RPMI8226 (cell line): ENCODE measurements around the gene NOS3.
"Not testable (repeated sequence)": the region's sequence is repeated elsewhere in the genome, so short reads cannot be mapped to it uniquely, and the experiment has no call there.

Experiments used
- DNase-seq: peaks from one replicate; pipeline ENCODE4 v3.0.0-alpha.2; 2015

NOS3 gene

DNA sequence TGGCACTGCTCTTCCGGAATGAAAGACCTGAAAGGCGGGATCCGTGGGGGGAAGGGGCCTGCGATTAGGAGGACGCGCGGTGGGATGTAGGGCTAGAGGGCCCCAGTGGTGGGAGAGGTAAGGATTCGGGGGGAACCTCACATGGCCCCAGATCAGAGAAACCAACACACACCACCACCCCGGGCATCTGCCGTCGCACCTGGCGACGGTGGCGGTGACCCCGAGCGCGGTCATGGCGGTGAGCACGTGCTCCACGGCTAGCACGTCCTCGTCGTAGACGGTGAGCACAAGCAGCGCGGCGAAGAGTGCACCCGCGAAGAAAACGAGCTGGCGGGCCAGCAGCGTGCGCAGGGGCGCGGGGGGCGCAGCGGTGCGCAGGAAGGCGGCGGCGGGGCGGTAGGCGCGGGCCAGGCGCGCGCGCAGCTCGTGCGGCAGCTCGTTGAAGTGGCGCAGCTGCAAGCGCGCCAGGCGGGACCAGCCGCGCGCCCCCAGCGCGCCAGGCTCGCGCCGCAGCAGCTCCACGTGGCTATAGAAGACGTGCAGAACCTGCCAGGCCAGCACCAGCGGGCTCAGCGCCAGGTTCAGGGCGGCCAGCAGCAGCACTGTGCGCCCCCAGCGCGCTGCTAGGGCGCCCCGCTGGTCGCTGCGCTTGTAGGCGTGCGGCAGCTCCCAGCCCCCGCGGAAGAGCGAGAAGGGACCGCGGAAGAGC lies 27.8 kb downstream of the NOS3 start:
- peak; percentile 65 for DNase-seq

DNA sequence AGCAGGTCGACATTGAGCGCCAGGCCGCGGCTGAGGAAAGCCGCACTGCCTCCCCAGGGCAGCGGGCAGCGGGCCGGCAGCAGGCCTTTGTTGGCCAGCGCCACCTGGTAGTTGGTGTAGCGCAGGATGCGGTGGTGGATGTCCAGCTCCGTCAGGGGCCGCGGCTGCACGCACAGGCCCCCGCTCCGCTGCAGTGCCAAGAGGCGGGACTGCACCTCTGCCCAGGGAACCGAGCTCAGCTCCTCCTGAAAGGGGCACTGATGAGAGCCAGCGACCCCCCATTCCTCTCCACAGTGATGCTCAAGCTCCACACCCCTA lies 28.3 kb downstream of the NOS3 start:
- DNase-seq, result no peak

DNA sequence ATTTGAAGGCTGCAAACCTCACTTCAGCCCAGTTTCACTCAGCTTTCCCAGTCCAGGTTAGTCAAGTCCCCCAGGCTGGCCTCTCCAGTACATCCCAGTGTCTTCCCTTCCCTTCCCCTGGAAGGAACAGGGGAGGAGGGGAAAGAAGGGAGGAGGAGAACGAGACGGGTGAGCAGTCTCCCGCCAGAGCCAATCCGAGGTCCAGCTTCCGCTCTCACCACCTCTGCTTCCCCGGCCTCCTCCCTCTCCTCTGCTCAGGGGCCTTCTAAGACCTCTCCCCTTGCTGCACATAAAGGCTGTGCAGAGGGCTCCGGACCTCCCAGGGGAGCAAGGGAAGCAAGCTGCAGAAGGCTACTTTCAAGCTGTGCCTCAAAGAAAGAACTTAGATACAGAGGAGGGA lies 29.4 kb downstream of the NOS3 start:
- no peak for DNase-seq

DNA sequence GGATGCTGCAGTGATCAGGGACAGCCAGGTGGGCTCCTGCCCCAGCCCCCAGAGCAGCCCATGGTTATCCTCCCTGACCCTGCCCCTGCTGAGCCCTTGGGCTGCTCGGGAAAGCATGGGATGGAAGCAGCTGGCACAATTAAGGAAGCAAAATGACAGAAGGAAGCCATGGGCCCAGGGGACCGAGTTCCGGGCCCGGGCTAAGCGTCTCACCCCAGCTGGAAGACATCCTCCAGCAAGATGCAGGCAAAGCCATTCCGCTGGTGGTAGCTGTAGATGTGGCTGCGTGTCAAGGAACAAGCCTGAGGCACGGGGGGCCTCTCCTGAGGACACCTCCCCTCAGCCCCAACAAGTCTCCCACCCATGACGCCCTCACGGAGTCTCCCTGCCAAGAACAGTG lies 32.4 kb downstream of the NOS3 start:
- DNase-seq, result no peak

DNA sequence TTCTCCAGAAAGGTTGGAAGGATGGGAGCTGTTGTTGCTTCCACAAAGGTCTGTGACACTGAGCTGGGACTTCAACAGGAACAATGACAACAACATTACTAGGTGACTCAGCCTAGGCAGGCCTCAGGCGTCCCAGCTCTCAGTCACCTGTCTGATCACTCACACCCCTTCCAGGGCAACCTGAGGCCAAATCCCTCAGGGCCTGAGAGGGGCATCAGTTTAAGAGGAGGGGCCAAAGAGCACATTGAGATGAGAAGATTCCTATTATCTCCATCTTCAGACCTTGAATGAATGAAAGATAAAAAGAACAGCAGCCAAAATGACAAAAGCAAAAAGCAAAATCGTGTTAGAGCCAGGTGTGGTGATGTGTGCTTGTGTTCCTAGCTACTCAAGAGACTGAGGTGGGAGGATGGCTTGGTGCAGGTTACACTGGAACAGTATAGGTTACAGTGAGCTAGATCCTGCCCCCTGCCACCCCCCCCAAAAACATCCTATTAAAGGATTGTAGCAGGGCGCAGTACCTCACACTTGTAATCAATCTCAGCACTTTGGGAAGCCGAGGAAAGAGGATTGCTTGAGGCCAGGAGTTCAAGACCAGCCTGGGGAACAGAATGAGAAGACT lies 33.7 kb downstream of the NOS3 start, which contains the start of gene ATG9B:
ATG9B (minus strand) TSS at position 60 of the 622 bp plus-strand sequence. CDS start 71 bp downstream, outside the sequence.
- DNase-seq, result no peak

DNA sequence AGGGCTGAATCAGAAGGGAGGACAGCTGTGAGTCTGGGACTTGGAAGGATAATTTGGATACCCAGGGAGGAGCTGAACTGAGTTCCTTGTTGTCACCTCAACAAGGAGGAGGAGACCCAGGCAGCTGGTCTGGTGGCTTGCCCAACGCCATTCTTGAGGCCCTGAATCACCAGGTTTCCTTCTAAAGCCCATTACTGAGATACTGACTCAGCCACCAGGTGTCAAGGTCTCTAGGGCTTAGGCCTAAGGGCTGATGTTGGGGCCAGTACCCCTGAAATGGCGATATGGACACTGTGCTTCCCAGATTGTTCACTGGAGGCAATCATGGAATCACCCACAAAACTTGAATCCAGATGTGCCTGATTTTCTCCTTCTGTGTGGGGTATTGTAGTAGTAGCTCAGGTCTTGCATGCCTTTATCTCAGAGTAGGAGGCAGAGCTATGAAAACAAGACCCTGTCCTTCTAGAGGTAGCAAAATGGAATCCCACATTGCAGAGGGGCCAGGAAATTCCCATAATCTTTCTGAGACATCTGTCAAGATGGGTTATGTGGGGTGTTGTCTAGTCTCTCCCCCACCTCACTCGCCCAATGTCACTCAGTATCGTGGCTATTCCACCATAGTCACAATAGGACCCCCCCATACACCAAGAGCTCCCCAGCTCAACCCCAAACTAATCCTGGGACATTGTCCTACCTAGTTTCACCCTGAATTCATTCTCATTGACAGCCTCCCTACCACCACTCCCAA lies 35.3 kb downstream of the NOS3 start:
- DNase-seq, result peak; percentile 62

DNA sequence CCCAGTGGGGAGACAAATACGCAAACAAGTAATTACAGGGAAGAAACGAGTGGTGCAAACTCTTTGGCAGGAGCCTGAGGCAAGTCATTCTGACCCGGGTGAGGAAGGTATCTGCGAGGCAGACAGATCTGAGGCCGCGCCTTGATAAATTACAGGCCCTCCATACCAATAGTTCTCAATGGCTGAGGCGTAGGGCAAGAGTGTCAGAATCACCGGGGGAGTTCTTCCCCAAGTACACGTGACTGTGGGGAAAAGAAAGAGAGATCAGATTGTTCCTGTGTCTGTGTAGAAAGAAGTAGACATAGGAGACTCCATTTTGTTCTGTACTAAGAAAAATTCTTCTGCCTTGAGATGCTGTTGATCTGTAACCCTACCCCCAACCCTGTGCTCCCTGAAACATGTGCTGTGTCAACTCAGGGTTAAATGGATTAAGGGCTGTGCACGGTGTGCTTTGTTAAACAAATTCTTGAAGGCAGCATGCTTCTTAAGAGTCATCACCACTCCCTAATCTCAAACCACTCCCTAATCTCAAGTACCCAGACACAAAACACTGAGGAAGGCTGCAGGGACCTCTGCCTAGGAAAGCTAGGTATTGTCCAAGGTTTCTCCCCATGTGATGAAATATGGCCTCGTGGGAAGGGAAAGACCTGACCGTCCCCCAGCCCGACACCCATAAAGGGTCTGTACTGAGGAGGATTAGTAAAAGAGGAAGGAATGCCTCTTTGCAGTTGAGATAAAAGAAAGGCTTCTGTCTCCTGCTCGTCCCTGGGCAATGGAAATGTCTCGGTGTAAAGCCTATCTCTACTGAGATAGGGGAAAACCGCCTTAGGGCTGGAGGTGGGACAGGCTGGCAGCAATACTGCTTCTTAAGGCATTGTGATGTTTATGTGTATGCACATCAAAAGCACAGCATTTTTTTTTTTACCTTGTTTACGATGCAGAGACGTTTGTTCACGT lies 36.2 kb downstream of the NOS3 start:
- not testable (repeated sequence) for DNase-seq

DNA sequence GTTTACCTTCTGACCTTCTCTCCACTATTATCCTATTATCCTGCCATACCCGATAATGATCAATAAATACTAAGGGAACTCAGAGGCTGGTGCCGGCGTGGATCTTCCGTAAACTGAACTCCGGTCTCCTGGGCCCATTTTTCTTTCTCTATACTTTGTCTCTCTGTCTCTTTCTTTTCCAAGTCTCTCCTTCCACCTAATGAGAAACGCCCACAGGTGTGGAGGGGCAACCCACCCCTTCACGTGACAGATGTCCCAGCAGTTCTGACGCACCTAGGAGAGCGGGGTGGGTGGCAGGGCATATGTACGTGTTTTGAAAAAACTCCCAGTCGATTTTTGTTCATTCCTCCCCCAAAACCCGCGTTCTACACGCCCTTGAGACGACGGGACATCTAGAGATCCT lies 36.9 kb downstream of the NOS3 start:
- DNase-seq, result not testable (repeated sequence)

DNA sequence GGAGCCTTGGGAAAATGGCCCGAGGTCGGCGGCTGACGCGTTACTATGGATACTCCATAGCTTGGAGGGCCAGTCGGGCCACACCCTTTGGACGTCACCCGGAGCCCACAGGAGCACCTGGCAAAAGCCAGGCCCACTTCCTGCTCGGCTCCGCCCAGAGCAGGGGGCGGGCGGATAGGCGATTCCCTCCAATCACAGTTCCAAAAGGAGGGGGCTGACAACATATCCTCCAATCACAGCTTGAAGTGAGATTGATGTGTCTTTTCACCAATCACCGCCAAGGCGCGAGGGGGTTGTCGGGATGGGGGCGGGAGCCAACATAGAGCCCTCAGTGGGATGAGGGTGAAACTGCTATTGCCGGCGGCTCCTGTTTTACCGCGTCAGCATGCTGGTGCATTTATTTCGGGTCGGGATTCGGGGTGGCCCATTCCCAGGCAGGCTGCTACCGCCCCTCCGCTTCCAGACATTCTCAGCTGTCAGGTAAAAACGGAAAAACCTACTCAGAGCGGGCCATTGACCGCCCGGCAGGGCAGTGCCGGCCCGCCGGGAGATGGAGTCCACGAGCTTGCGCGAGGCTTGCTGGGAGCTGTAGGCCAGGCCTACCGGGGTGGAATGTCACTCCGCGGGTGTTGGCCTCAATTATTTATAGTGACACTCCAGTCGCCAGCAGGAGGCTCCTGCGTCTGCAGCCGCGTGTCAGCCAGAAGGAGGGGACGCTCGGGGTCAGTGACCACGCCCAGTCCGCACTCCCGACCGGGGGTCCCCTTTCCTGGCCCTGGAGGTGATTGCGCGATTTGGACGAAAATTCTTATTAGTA lies 37.5 kb downstream of the NOS3 start, which contains the start of gene ABCB8:
ABCB8 (plus strand) TSS at position 320 of the 817 bp plus-strand sequence; CDS start at position 386, 66 bp downstream.
- DNase-seq, result peak; percentile 100

DNA sequence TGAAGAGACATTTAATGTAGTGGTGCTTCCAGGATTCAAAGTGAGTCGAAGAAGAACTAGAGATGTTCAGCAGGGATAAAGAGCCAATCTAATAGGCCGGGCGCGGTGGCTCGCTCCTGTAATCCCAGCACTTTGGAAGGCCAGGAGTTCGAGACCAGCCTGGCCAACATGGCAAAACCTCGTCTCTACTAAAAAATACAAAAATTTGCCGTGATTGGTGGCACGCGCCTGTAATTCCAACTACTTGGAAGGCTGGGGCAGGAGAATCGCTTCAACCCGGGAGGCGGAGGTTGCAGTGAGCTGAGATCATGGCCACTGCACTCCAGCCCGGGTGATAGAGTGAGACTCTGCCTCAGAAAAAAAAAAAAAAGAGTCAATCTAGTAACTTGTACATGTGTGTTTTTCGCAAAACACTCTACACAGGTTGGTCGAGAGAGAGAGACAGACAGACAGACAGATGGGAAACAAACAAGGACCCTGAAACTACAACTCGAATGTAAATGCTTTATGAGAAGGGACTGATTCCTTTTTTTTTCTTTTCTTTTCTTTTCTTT lies 38.2 kb downstream of the NOS3 start:
- DNase-seq, result no peak

DNA sequence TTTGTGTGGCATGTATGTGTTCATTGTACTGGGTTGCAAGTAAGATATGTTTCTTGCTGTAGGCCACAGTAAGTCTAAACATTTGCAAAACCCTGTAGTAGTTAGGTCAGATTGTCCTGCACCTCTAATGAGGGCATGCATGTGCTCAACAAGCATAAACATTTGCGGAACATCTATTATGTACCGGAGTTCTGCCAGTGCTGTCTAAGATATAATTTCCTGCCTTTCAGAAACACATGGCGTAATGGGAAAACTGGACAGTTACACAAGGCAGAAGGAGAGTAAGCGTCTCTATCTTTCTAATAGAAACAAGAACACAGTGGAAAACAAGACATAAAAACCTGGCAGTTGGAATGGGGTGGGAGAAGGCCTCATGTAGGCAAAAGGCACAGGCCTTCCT lies 40.2 kb downstream of the NOS3 start:
- no peak for DNase-seq

DNA sequence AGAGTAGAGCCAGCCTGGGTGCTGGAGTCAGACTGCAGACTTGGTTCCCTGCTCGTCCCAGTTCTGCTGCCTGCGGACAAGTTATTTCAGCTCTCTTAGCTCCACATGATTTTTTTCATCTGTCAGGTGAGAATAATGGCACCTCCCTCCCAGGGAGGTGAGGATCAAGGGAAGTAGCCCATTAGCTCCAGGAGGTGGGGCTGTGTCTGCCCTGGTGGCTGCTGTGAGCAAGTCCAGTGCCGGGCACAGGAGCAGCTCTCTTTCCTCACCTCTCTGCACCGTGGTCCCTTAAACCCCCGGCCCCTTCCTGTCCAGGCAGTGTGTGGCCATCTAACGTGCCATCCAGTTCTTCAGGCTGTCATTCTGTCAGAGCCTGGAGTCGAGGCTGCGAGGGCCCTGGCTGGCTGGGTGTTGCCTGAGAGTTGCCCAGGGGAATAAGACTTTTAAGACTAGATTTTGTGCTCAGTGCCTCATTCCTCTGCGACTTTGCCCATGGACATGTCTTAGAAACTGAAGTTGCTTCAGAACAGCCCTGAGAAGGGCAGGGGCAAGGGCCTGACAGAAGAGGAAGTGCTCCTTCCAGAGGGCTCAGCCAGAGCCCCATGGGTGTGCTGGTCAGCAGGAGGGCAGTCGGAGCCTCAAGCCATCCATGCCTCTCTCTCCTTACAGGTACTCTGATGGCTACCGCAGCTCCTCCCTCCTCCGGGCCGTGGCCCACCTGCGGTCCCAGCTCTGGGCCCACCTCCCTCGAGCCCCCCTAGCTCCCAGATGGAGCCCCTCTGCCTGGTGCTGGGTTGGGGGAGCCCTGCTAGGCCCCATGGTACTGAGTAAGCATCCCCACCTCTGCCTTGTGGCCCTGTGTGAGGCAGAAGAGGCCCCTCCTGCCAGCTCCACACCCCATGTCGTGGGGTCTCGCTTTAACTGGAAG lies 42.4 kb downstream of the NOS3 start:
- no peak for DNase-seq

DNA sequence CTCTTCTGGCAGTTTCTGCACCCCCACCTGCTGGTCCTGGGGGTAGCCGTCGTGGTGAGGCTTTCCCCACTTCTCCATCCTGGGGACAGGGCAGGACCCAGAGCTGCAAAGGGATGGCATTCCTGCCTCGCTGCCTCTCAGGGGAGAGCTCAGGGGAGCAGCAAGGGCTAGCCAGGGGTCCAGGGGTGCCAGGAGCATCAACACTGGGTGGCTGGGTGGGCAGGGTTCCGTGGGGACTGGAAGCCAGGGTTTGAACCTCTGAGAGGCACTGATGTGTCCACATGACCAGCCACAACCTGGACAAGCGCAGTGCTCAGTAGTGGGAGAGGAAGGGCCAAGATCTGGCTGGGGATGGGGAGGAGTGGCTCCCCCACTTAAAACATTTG lies 43.0 kb downstream of the NOS3 start:
- no peak for DNase-seq

DNA sequence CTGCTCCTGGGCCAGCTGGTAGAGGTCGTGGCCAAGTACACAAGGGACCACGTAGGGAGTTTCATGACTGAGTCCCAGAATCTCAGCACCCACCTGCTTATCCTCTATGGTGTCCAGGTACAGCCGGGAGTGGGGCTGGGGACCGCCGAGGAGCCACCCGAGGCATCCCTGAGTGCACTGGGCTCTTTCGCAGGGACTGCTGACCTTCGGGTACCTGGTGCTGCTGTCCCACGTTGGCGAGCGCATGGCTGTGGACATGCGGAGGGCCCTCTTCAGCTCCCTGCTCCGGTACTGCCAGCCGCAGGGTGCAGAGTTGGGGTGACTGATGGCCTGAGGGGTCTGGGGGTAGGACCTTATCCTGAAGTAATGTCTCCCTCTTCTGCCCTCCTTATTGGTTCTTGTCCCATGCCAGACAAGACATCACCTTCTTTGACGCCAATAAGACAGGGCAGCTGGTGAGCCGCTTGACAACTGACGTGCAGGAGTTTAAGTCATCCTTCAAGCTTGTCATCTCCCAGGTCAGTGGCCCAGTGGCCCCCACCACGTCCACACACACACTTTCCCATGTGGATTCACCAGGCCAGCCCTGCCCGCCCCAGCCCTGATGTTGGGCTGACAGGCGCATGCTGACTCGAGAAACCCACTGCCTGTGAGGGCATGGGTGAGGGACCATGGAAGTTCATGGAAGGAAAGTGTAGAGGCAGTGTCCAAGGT lies 43.7 kb downstream of the NOS3 start:
- DNase-seq, result no peak

DNA sequence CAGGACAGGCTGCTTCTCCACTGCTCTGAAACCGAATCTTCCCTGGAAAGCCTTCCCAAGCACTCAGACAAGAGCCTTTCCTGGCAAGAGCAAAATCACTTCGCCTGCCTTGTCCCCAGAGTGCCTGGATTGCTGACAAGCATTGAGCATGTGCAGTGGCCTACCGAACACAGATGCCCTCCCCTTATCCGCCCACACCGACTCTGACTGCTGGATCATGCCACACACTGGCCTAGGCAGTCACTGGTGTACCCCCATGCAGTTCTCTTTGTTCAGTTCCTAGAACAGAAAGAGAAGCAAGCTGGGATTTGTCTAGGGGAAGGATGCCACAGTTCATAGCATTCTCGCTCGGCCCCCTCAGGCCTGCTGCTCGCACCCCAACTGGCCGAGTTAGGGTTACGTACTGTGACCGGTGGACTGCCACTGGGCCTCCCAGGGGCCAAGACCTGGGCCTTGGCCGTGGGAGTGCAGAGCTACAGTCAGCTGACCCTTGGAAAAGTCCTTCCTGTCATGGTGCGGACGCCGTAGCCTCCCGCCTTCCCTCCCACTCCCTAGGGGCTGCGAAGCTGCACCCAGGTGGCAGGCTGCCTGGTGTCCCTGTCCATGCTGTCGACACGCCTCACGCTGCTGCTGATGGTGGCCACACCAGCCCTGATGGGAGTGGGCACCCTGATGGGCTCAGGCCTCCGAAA lies 44.4 kb downstream of the NOS3 start:
- DNase-seq, result no peak

DNA sequence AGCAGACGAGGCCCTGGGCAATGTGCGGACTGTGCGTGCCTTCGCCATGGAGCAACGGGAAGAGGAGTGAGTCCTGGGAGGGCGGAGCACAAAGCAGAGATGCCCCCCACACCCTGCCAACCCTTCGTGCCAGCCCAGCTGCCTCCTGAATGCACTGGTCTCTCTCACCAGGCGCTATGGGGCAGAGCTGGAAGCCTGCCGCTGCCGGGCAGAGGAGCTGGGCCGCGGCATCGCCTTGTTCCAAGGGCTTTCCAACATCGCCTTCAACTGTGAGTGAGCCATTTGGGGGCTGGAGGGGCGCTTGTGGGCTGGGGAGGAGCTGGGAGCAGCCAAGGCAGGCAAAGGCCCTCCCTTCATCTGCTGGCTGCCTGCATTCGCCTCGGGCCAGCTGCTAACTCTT lies 45.1 kb downstream of the NOS3 start:
- DNase-seq, result no peak

DNA sequence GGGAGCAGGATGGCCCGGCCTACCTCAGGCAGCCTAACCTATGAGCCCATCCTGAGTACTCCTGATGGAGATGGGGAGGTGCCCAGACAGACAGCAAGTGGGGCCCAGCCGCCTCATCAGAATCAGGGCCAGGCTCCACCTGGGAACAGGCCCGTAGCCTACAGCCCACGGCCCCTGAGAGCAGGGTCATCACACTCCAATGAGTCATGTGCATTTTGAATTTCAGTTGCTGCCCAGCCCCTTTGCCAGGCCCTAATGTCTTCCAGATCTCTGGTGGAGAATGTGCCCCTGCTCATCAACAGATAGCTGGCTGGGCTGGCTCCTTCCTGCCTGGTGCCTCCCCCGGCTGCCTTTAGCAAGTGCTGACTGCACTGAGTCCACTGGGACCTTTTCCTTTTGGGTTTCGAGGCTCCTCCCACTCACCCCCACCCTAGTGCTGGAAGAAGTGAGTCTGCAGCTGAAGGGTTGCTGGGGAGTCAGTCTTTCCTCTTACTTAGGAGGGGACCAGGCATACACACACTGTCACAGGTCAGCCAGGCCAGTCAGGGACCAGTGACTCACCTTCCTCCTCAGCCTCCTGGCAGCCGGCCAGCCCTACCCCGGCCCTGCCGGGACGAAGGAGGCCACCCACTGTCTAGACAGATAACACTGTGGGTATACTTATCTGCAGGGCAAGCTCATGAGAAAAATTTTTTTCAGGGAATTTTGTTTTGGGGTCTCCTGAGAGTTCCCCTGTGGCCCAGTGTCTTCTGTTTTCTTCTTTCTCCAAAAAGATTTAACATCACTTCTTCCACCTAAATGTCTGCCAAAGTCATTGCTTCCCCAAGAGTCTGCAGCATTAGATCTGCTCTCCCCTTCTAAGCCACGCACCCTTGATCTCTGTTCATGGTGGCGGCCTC lies 48.4 kb downstream of the NOS3 start:
- DNase-seq, result peak; percentile 92
